HepG2 (cell line): ENCODE data around the gene DHRS13. TPM values are rescaled to one million over a fixed set of nuclear protein-coding genes. Genes with fewer than 3 reads are reported as not detected.

ENCODE experiments used
- DPF2 ChIP-seq: sonication (generic); formaldehyde crosslinking; IDR thresholded peaks from 2 replicates; pipeline ENCODE4 v1.4.0; 2020; ENCODE audit warnings: mild to moderate bottlenecking, low read depth, missing genetic modification reagents, borderline replicate concordance
- EHMT2 ChIP-seq: fragments of 200-600 bp; sonication (generic); IDR thresholded peaks from 2 replicates; pipeline ENCODE4 v1.7.0; 2017; ENCODE audit warnings: antibody characterized with exemption, low read depth, low read length, borderline replicate concordance
- HOMEZ ChIP-seq: IDR thresholded peaks from 2 replicates; pipeline ENCODE4 v1.6.1; 2016; ENCODE audit warnings: low read depth
- KAT8 ChIP-seq: IDR thresholded peaks from 2 replicates; pipeline ENCODE4 v1.6.1; 2016; ENCODE audit warnings: missing genetic modification reagents, missing compliant biosample characterization
- MED8 ChIP-seq: sonication (generic); formaldehyde crosslinking; IDR thresholded peaks from 2 replicates; pipeline ENCODE4 v1.8.1; 2023; ENCODE audit warnings: mild to moderate bottlenecking, missing genetic modification reagents; ENCODE audit not compliant: insufficient replicate concordance
- NFYB ChIP-seq: sonication (generic); formaldehyde crosslinking; IDR thresholded peaks from 2 replicates; pipeline ENCODE4 v1.4.0; 2020; ENCODE audit warnings: missing genetic modification reagents
- NR2F1 ChIP-seq, 2 experiments: fragments of 450-650 bp in 1 of 2; formaldehyde crosslinking in 1 of 2; IDR thresholded peaks; 2 replicates each; pipeline versions ENCODE4 v1.5.0 to v1.6.1; 2016 to 2020; ENCODE audit warnings: mild to moderate bottlenecking in 1 of 2, missing compliant biosample characterization in 1 of 2, missing genetic modification reagents in 1 of 2, moderate library complexity in 1 of 2
- SATB2 ChIP-seq: sonication (generic); formaldehyde crosslinking; IDR thresholded peaks from 2 replicates; pipeline ENCODE4 v1.5.0; 2020; ENCODE audit warnings: missing genetic modification reagents
- THAP9 ChIP-seq: sonication (generic); formaldehyde crosslinking; IDR thresholded peaks from 2 replicates; pipeline ENCODE4; 2020; ENCODE audit warnings: missing genetic modification reagents, mild to moderate bottlenecking, borderline replicate concordance
- USF2 ChIP-seq, 2 experiments: sonication (generic) in 1 of 2; formaldehyde crosslinking in 1 of 2; IDR thresholded peaks; 2 replicates each; pipeline versions ENCODE4 v1.5.1 to v1.6.1; 2011 to 2020; ENCODE audit warnings: borderline replicate concordance in 1 of 2, low read depth in 1 of 2, low read length in 1 of 2, mild to moderate bottlenecking in 1 of 2, missing genetic modification reagents in 1 of 2, moderate library complexity in 1 of 2
- ZNF274 ChIP-seq: sonication (generic); formaldehyde crosslinking; IDR thresholded peaks from 2 replicates; pipeline ENCODE4 v1.5.1; 2020; ENCODE audit warnings: mild to moderate bottlenecking, missing genetic modification reagents
- ZNF329 ChIP-seq: sonication (generic); formaldehyde crosslinking; IDR thresholded peaks from 2 replicates; pipeline ENCODE4 v1.9.0; 2021; ENCODE audit warnings: low read depth, mild to moderate bottlenecking, missing genetic modification reagents
- ZNF430 ChIP-seq: sonication (generic); formaldehyde crosslinking; IDR thresholded peaks from 2 replicates; pipeline ENCODE4 v1.9.0; 2021; ENCODE audit warnings: mild to moderate bottlenecking, missing genetic modification reagents
- ZNF629 ChIP-seq: sonication (generic); formaldehyde crosslinking; conservative IDR thresholded peaks from 2 replicates; pipeline ENCODE4 v1.5.0; 2020; ENCODE audit warnings: missing genetic modification reagents
- ZNF672 ChIP-seq: sonication (generic); formaldehyde crosslinking; IDR thresholded peaks from 2 replicates; pipeline ENCODE4 v1.8.1; 2022; ENCODE audit warnings: missing genetic modification reagents
- ZSCAN30 ChIP-seq: sonication (generic); formaldehyde crosslinking; IDR thresholded peaks from 2 replicates; pipeline ENCODE4 v1.5.0; 2020; ENCODE audit warnings: mild to moderate bottlenecking, missing genetic modification reagents
- ZZZ3 ChIP-seq: sonication (generic); formaldehyde crosslinking; IDR thresholded peaks from 2 replicates; pipeline ENCODE4 v1.4.0; 2020; ENCODE audit warnings: missing genetic modification reagents, mild to moderate bottlenecking, borderline replicate concordance
- polyA plus RNA-seq, 8 experiments: library from polyadenylated mRNA; depleted of rRNA in 3 of 8; stranded (reverse) in 7 of 8; unstranded in 1 of 8; fragments of >200 nt; fragmentation: Illumina TruSeq in 4 of 8; extraction: Trizol in 4 of 8; gene quantifications; 2 replicates each; pipeline versions ENCODE4 v1.2.1 to v1.2.3, GENCODE V29; 2011 to 2016; ENCODE audit warnings: low read depth in 4 of 8, missing spikeins in 1 of 8, mixed read lengths in 1 of 8; ENCODE audit not compliant: insufficient read depth in 1 of 8
- total RNA-seq, 5 experiments: library from RNA; depleted of rRNA; stranded (reverse); fragments of >200 nt; fragmentation: Illumina TruSeq; extraction: Trizol; gene quantifications; 2 replicates each; pipeline ENCODE4 v1.2.3, GENCODE V29; 2016; ENCODE audit warnings: low read depth in 1 of 5
- TF ChIP-seq, protein P1 (sequence below), 2 experiments: sonication (generic) in 1 of 2; formaldehyde crosslinking in 1 of 2; IDR thresholded peaks; 2 replicates each; pipeline versions ENCODE4 v1.4.0 to v1.6.1; 2018 to 2020; ENCODE audit warnings: missing genetic modification reagents in 2 of 2, borderline replicate concordance in 1 of 2, low read depth in 1 of 2, mild to moderate bottlenecking in 1 of 2, missing biosample characterization in 1 of 2

The DHRS13 gene
- total and polyA plus RNA-seq, 2 of the 13 experiments (the other 11 are each of a cell fraction or from before 2014, with no cell fraction given): 11.8 to 12.6 TPM

DNA sequence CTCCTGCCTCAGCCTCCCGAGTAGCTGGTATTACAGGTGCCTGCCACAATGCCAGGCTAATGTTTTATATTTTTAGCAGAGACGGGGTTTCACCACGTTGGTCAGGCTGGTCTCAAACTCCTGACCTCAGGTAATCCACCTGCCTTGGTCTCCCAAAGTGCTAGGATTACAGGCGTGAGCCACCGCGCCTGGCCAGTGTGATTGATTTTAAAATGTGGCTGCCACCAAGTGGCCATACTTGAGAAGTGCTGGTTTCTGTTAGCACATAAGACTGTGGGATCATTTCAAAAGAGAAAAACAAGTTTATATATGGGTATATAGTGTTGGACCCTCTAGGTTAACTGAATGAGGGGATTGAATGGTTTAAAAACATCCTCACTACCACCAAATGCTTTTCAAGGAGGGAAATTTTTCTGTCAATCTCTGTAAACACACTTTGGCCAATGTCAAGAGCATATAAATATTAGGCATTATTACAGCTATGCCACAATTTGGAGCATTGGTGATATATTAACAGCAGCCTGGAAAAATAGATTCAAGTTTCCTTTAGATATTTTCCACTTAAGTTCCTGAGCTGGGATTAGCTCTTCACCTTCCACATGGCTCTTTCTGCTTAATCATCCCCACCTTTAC lies 13.5 kb upstream of the DHRS13 start (continued):
- TF ChIP-seq, protein P1, sequence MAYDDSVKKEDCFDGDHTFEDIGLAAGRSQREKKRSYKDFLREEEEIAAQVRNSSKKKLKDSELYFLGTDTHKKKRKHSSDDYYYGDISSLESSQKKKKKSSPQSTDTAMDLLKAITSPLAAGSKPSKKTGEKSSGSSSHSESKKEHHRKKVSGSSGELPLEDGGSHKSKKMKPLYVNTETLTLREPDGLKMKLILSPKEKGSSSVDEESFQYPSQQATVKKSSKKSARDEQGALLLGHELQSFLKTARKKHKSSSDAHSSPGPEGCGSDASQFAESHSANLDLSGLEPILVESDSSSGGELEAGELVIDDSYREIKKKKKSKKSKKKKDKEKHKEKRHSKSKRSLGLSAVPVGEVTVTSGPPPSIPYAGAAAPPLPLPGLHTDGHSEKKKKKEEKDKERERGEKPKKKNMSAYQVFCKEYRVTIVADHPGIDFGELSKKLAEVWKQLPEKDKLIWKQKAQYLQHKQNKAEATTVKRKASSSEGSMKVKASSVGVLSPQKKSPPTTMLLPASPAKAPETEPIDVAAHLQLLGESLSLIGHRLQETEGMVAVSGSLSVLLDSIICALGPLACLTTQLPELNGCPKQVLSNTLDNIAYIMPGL (CRISPR knock-in tag; IDR thresholded peaks at IDR 0.05; ENCODE audit: borderline replicate concordance in 1 of 2, low read depth in 1 of 2): 0 out of 4 replicates have a peak, but pooled peaks of 1 of the 2 experiments have one; percentile 19
- TF ChIP-seq NFYB (CRISPR knock-in tag) (no peak), ZNF329 (CRISPR knock-in tag) (no peak), ZNF629 (CRISPR knock-in tag) (no peak), DPF2 (CRISPR knock-in tag) (no peak), ZSCAN30 (no peak), MED8 (no peak), EHMT2 (no peak), USF2 (IDR thresholded peaks at IDR 0.05; ENCODE audit: low read depth, low read length) (no peak), USF2 (CRISPR knock-in tag; IDR thresholded peaks at IDR 0.05; ENCODE audit: borderline replicate concordance) (no peak), ZZZ3 (CRISPR knock-in tag) (no peak), NR2F1 (CRISPR knock-in tag; IDR thresholded peaks at IDR 0.05) (no peak), SATB2 (CRISPR knock-in tag) (no peak), HOMEZ (CRISPR knock-in tag) (no peak), ZNF430 (CRISPR knock-in tag) (no peak), ZNF672 (CRISPR knock-in tag) (no peak), THAP9 (no peak), KAT8 (CRISPR knock-in tag) (no peak), ZNF274 (no peak)
